ENCODE data around the gene CYP26A1. TPM values are rescaled to one million over a fixed set of nuclear protein-coding genes. Genes with fewer than 3 reads are reported as not detected.

CYP26A1 gene
- total RNA-seq, 4 donors from 2014 or later = not detected

DNA sequence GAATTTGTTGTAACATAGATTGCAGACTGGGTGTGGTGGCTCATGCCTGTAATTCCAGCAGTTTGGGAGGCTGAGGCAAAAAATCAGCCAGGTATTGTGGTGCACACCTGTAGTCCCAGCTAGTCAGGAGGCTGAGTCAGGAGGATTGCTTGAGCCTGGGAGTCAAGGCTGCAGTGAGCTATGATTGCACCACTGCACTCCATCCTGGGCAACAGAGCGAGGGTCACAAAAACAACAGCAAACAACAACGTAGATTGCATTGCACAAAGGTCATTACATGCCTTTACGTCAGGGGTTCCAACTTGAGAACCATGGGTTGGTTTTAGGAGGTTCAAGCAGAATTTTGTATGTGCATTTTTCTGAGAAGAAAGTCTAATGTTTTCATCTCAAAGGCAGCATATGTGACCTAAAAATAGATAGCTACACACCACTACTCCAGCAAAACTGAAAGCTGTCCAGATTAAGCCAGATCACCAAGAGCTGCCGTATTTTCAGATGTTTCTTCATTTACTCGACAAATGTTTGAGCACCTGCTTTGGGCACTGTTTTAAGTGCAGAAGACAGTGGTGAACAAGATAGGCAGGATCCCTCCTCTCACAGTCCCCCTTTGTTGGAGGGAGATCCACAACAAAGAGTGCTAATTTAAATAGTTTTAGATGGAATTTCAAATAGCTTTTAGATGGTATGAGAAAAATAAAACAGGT lies 41.4 kb upstream of the CYP26A1 start:
- no peak for DNase-seq
- Histone ChIP-seq H3K27ac (no peak overlapping the region), H3K4me1 (peaks cover 0 to 7% of the 10 kb centered on the region in 2 donors), H3K9me3 (no peaks in the 10 kb centered on the region), H3K27me3 (no peaks in the 10 kb centered on the region), H3K4me3 (replicated peaks in 1 of 3) (no peak overlapping the region), H3K36me3 (no peaks in the 10 kb centered on the region)
- 93 to 94% methylated on average over 5 of the region's 5 CpGs for WGBS, 2 donors
- intact Hi-C loops (cut with DNase I) = no loop called here
- TF ChIP-seq POLR2A (IDR thresholded peaks at IDR 0.05) = no peak
- TF ChIP-seq CTCF (IDR thresholded peaks at IDR 0.05) = no peak

DNA sequence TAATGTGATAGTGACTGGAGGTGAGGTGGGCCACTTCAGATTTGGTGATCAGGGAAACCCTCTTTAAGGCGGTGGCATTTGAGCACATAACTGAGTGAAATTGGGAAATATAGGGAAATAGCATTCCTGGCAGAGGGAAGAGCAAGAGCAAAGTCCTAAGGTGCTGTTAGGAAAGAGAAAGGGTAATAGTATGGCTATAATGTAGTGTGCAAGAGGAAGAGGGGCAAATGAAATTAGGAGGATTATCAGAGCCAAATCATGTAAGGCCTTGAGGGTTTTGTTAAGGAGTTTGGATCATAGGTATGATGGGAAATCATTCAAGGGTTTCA lies 40.9 kb upstream of the CYP26A1 start:
- 100% methylated on average over 1 of the region's 1 CpG for WGBS, 2 donors
- no peak for TF ChIP-seq CTCF (IDR thresholded peaks at IDR 0.05)
- TF ChIP-seq POLR2A (IDR thresholded peaks at IDR 0.05) = no peak
- intact Hi-C loops (cut with DNase I) = no loop called here
- H3K27ac ChIP-seq = no peak overlapping the region
- no peaks in the 10 kb centered on the region for H3K27me3 ChIP-seq
- no peak overlapping the region for H3K4me3 ChIP-seq (replicated peaks in 1 of 3)
- DNase-seq = no peak
- H3K9me3 ChIP-seq = no peaks in the 10 kb centered on the region
- no peaks in the 10 kb centered on the region for H3K36me3 ChIP-seq
- peaks cover 0 to 7% of the 10 kb centered on the region in 2 donors for H3K4me1 ChIP-seq

GRCh38 chr10:93034426-93034825 lies 39.3 kb upstream of the CYP26A1 start:
- no peak for DNase-seq
- 45 to 62% methylated on average over 1 of the region's 1 CpG for WGBS, 2 donors
- no peak overlapping the region for H3K27ac ChIP-seq
- peaks cover 0 to 7% of the 10 kb centered on the region in 2 donors for H3K4me1 ChIP-seq
- no peaks in the 10 kb centered on the region for H3K27me3 ChIP-seq
- no peak overlapping the region for H3K4me3 ChIP-seq (replicated peaks in 1 of 3)
- TF ChIP-seq CTCF (IDR thresholded peaks at IDR 0.05) = no peak
- TF ChIP-seq POLR2A (IDR thresholded peaks at IDR 0.05) = no peak
- intact Hi-C loops (cut with DNase I) = no loop called here
- no peaks in the 10 kb centered on the region for H3K9me3 ChIP-seq
- no peaks in the 10 kb centered on the region for H3K36me3 ChIP-seq

DNA sequence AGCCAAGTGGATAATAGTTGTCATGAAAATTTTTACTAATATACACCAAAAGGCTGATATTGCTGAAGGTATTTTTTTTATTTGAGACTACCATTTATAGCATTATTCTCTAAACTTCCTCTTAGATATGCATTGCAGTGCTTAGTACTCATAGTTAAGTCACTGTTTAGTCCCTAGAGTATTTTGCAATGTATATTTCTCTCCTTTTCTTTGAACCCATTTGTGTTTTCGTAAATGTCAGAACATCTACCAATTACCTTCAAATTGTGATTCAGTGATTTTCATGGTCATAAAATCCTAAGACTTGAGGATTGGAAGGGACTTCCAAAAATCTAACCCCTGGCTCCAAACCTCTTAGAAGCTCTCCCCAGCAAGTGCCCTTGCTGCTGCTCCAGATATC lies 34.6 kb upstream of the CYP26A1 start:
- Histone ChIP-seq H3K27me3 (no peaks in the 10 kb centered on the region), H3K4me1 (no peaks in the 10 kb centered on the region), H3K36me3 (no peaks in the 10 kb centered on the region), H3K9me3 (no peaks in the 10 kb centered on the region), H3K4me3 (replicated peaks in 1 of 3) (no peak overlapping the region), H3K27ac (no peak overlapping the region)
- 98% methylated on average over 1 of the region's 1 CpG for WGBS, 2 donors
- TF ChIP-seq POLR2A (IDR thresholded peaks at IDR 0.05) (no peak), CTCF (IDR thresholded peaks at IDR 0.05) (no peak)
- DNase-seq = no peak
- intact Hi-C loops (cut with DNase I) = no loop called here

DNA sequence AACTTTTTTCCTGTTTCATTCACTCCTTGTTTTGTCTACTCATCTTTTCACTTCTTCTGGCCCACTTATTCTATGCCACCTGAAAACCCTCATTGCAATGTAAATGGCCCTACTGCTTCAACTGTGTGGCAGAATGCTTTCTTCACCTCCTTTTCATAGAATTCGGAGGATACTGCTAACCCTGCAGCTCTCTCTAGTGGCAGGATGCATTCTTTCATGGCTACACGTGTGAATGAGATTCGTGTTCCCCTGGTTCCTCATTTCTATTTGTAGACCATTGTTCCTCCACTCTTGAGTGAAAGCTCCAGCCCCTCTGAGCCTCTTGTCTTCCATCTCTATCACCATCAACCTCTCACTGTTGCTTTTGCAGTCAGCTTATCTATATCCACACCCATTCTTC lies 34.0 kb upstream of the CYP26A1 start:
- peak in 1 of 6 experiments; percentile 13 for TF ChIP-seq CTCF (IDR thresholded peaks at IDR 0.05)
- TF ChIP-seq POLR2A (IDR thresholded peaks at IDR 0.05) = no peak
- Histone ChIP-seq H3K27ac (no peak overlapping the region), H3K36me3 (no peaks in the 10 kb centered on the region), H3K9me3 (no peaks in the 10 kb centered on the region), H3K4me1 (no peaks in the 10 kb centered on the region), H3K27me3 (no peaks in the 10 kb centered on the region), H3K4me3 (replicated peaks in 1 of 3) (no peak overlapping the region)
- intact Hi-C loops (cut with DNase I) = no loop called here
- DNase-seq = no peak
- 52 to 57% methylated on average over 3 of the region's 3 CpGs for WGBS, 2 donors

Data from thyroid gland (tissue), 4 donors.